Measurements from ENCODE around the gene FECH.

Gene FECH

DNA sequence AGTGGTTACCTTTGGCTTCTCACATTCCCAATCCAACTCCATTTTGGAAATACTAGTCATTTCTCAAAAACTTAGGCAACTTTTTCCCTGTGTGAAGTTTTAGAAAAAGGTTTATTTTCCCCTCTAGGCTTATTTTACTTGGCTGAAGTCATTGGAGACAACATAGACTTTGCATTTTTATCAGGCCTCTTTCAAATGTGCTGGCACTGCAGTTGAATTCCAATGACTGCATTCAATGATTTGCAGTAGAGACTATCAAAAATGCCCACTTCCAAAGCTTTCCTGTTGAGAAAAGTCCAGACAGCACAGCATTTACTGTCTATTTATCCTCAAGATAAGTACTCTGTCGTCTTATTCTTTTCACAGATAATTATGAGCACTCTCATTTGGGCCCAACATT is 81.3 kb downstream of the FECH start:
- Histone ChIP-seq H3K4me1 (ENCODE audit: control insufficient read depth, insufficient read depth, low read length) (no peaks in the 10 kb centered on the region), H3K9me3 (ENCODE audit: control insufficient read depth, low read length) (no peaks in the 10 kb centered on the region), H3K4me3 (ENCODE audit: insufficient read depth, low read depth, low read length) (no peak overlapping the region), H3K36me3 (ENCODE audit: control insufficient read depth, insufficient read depth, low read length) (no peaks in the 10 kb centered on the region), H3K27ac (ENCODE audit: insufficient read depth, low read depth, low read length, poor library complexity, severe bottlenecking) (no peak overlapping the region), H3K27me3 (ENCODE audit: control insufficient read depth, insufficient read depth, low read length, poor library complexity, severe bottlenecking) (no peaks in the 10 kb centered on the region)
- 92% methylated on average over 1 of the region's 1 CpG for WGBS, 2 experiments

DNA sequence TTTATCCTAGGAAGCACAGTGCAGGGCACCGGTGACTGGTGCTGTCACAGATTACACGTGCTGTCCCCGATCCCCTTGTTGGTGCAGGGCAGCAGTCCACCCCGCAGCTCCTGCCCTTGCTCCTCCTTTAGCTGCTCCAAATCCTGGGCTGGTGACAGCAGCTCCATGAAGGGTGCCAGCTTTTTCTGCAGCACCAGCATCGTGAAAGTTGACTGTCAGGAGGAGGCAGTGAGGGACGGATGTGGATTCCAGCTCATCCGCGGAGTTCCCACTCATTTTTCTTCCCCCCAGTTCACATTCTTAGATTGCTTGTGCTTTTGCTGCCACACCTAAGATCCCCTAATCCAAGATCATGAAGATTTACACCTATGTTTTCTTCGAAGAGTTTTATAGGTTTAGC is 83.9 kb downstream of the FECH start:
- H3K27ac ChIP-seq (ENCODE audit: insufficient read depth, low read depth, low read length, poor library complexity, severe bottlenecking) = no peak overlapping the region
- H3K4me3 ChIP-seq (ENCODE audit: insufficient read depth, low read depth, low read length) = no peak overlapping the region
- no peaks in the 10 kb centered on the region for H3K4me1 ChIP-seq (ENCODE audit: control insufficient read depth, insufficient read depth, low read length)
- no peaks in the 10 kb centered on the region for H3K36me3 ChIP-seq (ENCODE audit: control insufficient read depth, insufficient read depth, low read length)
- no peaks in the 10 kb centered on the region for H3K9me3 ChIP-seq (ENCODE audit: control insufficient read depth, low read length)
- H3K27me3 ChIP-seq (ENCODE audit: control insufficient read depth, insufficient read depth, low read length, poor library complexity, severe bottlenecking) = no peaks in the 10 kb centered on the region
- WGBS, 2 experiments = 78 to 79% methylated on average over 9 of the region's 9 CpGs

DNA sequence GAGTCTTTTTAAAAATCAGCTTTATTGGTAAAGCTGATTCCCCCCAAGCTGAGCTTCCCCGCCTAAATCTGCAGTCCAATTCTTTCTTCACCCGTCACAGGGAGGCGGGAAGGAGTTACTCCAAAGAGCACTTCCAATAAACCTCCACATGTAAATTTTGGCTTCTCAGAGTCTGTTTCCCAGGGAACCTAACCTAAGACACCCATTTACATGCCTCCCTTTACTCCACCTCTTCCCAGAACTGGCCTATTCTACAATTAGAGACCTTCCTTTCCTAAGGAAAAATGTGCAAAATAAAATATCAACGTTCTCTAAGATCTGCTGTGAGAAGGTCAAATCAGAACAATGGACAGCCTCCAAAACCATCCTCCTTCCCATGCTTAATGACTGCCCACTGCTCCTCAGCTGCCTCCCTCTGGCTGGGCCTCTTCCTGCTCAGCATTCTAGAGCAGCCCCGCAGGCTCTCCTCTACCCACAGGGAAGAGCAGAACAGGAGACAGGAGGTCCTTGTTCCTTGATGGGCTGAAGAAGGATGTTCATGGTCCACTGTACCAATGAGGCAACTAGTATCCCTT is 87.7 kb downstream of the FECH start:
- Histone ChIP-seq H3K4me1 (ENCODE audit: control insufficient read depth, insufficient read depth, low read length) (no peaks in the 10 kb centered on the region), H3K36me3 (ENCODE audit: control insufficient read depth, insufficient read depth, low read length) (no peaks in the 10 kb centered on the region), H3K4me3 (ENCODE audit: insufficient read depth, low read depth, low read length) (no peak overlapping the region), H3K27ac (ENCODE audit: insufficient read depth, low read depth, low read length, poor library complexity, severe bottlenecking) (no peak overlapping the region), H3K27me3 (ENCODE audit: control insufficient read depth, insufficient read depth, low read length, poor library complexity, severe bottlenecking) (no peaks in the 10 kb centered on the region), H3K9me3 (ENCODE audit: control insufficient read depth, low read length) (no peaks in the 10 kb centered on the region)
- 89% methylated on average over 5 of the region's 5 CpGs for WGBS, 2 experiments
